ENCODE measurements around the gene NKAIN2.

Gene NKAIN2

DNA sequence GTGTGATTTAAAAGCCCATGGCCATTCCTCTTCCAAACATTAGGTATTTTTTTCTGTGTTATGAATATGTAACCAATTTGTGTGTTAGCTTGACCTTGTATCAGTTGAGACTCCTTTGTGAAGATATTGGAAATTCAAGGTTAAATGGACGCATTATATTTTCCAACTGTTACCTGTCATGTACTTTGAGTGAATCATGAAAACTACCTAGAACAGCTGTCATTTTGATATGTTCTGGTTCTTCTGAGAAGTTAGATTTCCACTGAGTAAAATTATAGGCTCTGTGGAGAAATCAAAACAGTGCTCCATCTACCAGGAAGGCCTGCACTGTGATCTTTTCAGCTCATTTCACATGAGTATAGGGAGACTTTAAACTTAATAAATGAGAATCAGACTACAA lies 470.0 kb downstream of the NKAIN2 start:
- H3K4me3 ChIP-seq (ENCODE audit: insufficient read depth, low read length, poor library complexity, severe bottlenecking) = no peak overlapping the region
- no peak for TF ChIP-seq EZH2phosphoT487 (conservative IDR thresholded peaks at IDR 0.05; ENCODE audit: low read length)
- TF ChIP-seq, protein P1, sequence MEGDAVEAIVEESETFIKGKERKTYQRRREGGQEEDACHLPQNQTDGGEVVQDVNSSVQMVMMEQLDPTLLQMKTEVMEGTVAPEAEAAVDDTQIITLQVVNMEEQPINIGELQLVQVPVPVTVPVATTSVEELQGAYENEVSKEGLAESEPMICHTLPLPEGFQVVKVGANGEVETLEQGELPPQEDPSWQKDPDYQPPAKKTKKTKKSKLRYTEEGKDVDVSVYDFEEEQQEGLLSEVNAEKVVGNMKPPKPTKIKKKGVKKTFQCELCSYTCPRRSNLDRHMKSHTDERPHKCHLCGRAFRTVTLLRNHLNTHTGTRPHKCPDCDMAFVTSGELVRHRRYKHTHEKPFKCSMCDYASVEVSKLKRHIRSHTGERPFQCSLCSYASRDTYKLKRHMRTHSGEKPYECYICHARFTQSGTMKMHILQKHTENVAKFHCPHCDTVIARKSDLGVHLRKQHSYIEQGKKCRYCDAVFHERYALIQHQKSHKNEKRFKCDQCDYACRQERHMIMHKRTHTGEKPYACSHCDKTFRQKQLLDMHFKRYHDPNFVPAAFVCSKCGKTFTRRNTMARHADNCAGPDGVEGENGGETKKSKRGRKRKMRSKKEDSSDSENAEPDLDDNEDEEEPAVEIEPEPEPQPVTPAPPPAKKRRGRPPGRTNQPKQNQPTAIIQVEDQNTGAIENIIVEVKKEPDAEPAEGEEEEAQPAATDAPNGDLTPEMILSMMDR (IDR thresholded peaks at IDR 0.05; ENCODE audit: insufficient read depth, low read length, poor library complexity, severe bottlenecking) = no peak
- H3F3A ChIP-seq (ENCODE audit: insufficient read depth) = no peaks in the 10 kb centered on the region
- H2AFZ ChIP-seq (ENCODE audit: low read depth, low read length, severe bottlenecking) = no peak overlapping the region
- H3K27me3 ChIP-seq (ENCODE audit: low read length) = no peaks in the 10 kb centered on the region
- no peaks in the 10 kb centered on the region for H3K36me3 ChIP-seq (ENCODE audit: low read length)
- H3K79me2 ChIP-seq (ENCODE audit: insufficient read depth, low read length) = no peaks in the 10 kb centered on the region
- no peaks in the 10 kb centered on the region for H3K9me3 ChIP-seq (ENCODE audit: insufficient read depth, low read length)
- H3K9ac ChIP-seq (ENCODE audit: low read length) = no peak overlapping the region
- no peaks in the 10 kb centered on the region for H3K9me2 ChIP-seq (replicated peaks; ENCODE audit: insufficient read depth, low read length)
- H3K27ac ChIP-seq (ENCODE audit: low read depth, low read length) = no peak overlapping the region
- no peak overlapping the region for H3K4me2 ChIP-seq (ENCODE audit: low read depth, low read length, poor library complexity, severe bottlenecking)
- no peaks in the 10 kb centered on the region for H4K20me1 ChIP-seq (ENCODE audit: low read depth, low read length)

DNA sequence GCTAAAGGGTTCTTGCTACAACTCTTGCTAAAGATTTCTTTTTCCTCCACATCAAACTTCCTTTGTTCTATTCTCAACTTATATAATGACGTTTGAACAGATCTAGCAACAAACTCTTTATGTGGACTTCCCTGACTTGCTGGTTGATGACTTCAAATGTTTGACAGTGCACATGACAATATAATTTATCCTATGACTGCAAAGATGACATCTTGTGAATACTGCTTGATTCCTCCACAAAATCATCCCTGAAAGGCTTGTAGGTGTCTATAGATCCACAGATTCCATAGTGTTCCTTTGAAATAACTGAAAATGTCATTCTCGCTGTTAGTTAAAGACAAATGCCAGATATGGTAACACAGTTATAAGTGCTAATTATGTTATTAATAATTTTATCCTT lies 478.9 kb downstream of the NKAIN2 start:
- Histone ChIP-seq H3K27me3 (ENCODE audit: low read length) (no peaks in the 10 kb centered on the region), H3K4me2 (ENCODE audit: low read depth, low read length, poor library complexity, severe bottlenecking) (no peak overlapping the region), H3K9ac (ENCODE audit: low read length) (no peak overlapping the region), H2AFZ (ENCODE audit: low read depth, low read length, severe bottlenecking) (no peak overlapping the region), H3K36me3 (ENCODE audit: low read length) (no peaks in the 10 kb centered on the region), H3K9me3 (ENCODE audit: insufficient read depth, low read length) (no peaks in the 10 kb centered on the region), H3K9me2 (replicated peaks; ENCODE audit: insufficient read depth, low read length) (no peaks in the 10 kb centered on the region), H3K79me2 (ENCODE audit: insufficient read depth, low read length) (no peaks in the 10 kb centered on the region), H3K4me3 (ENCODE audit: insufficient read depth, low read length, poor library complexity, severe bottlenecking) (no peak overlapping the region), H3F3A (ENCODE audit: insufficient read depth) (no peaks in the 10 kb centered on the region), H3K27ac (ENCODE audit: low read depth, low read length) (no peak overlapping the region), H4K20me1 (ENCODE audit: low read depth, low read length) (no peaks in the 10 kb centered on the region)
- TF ChIP-seq, protein P1 (IDR thresholded peaks at IDR 0.05; ENCODE audit: insufficient read depth, low read length, poor library complexity, severe bottlenecking) = no peak
- TF ChIP-seq EZH2phosphoT487 (conservative IDR thresholded peaks at IDR 0.05; ENCODE audit: low read length) = no peak

DNA sequence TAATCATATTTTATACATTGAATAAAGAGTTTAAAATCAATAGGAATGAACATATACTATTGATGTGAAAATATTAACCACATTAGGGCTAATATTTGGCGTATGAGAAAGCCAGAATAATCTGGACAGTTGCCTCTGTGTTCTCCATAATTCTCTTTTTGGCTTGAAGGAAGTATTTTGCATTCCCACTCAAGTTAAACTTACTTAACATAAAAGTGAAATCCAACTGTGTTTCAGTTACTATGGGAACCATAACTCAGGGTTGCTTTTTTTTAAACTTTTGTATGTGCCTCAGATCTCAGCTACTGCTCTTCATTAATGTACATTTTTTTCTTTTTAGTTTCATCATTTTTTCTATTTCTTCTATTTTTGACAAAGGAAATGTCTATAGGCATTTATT lies 479.8 kb downstream of the NKAIN2 start:
- H3K36me3 ChIP-seq (ENCODE audit: low read length) = no peaks in the 10 kb centered on the region
- no peaks in the 10 kb centered on the region for H3K9me3 ChIP-seq (ENCODE audit: insufficient read depth, low read length)
- no peaks in the 10 kb centered on the region for H3K79me2 ChIP-seq (ENCODE audit: insufficient read depth, low read length)
- H3F3A ChIP-seq (ENCODE audit: insufficient read depth) = no peaks in the 10 kb centered on the region
- no peaks in the 10 kb centered on the region for H3K9me2 ChIP-seq (replicated peaks; ENCODE audit: insufficient read depth, low read length)
- H3K27ac ChIP-seq (ENCODE audit: low read depth, low read length) = no peak overlapping the region
- no peak overlapping the region for H3K4me2 ChIP-seq (ENCODE audit: low read depth, low read length, poor library complexity, severe bottlenecking)
- no peaks in the 10 kb centered on the region for H3K27me3 ChIP-seq (ENCODE audit: low read length)
- no peaks in the 10 kb centered on the region for H4K20me1 ChIP-seq (ENCODE audit: low read depth, low read length)
- no peak overlapping the region for H3K9ac ChIP-seq (ENCODE audit: low read length)
- H3K4me3 ChIP-seq (ENCODE audit: insufficient read depth, low read length, poor library complexity, severe bottlenecking) = no peak overlapping the region
- no peak overlapping the region for H2AFZ ChIP-seq (ENCODE audit: low read depth, low read length, severe bottlenecking)
- TF ChIP-seq, protein P1 (IDR thresholded peaks at IDR 0.05; ENCODE audit: insufficient read depth, low read length, poor library complexity, severe bottlenecking) = no peak
- no peak for TF ChIP-seq EZH2phosphoT487 (conservative IDR thresholded peaks at IDR 0.05; ENCODE audit: low read length)
